Thyroid gland (tissue), 4 donors: Measurements from ENCODE around the gene FXYD3. TPM values are rescaled to one million over a fixed set of nuclear protein-coding genes. Genes with fewer than 3 reads are reported as not detected.

Experiments used
- DNase-seq, 2 donors: peaks; one replicate each; pipeline ENCODE4 v3.0.0-alpha.2; 2019
- H3K27ac ChIP-seq, 3 donors: fragments of 200-600 bp; sonication (generic); 1 replicate in 2 of 3; 2 replicates in 1 of 3; pipeline ENCODE4 v1.5.1; 2016 to 2019; ENCODE audit warnings: mild to moderate bottlenecking in 1 of 3, moderate library complexity in 1 of 3
- H3K27me3 ChIP-seq: fragments of 200-600 bp; sonication (generic); one replicate; pipeline ENCODE4 v1.5.1; 2019
- H3K36me3 ChIP-seq, 2 donors: fragments of 200-600 bp; sonication (generic); one replicate each; pipeline ENCODE4 v1.5.1; 2016 to 2019
- H3K4me1 ChIP-seq, 2 donors: fragments of 200-600 bp; sonication (generic); one replicate each; pipeline ENCODE4 v1.5.1; 2017 to 2019
- H3K4me3 ChIP-seq, 3 donors: fragments of 200-600 bp; sonication (generic); replicated peaks in 1 of 3; 1 replicate in 2 of 3; 2 replicates in 1 of 3; pipeline ENCODE4 v1.5.1; 2016; ENCODE audit warnings: mild to moderate bottlenecking in 1 of 3
- H3K9me3 ChIP-seq: fragments of 200-600 bp; sonication (generic); one replicate; pipeline ENCODE4 v1.5.1; 2017
- CTCF ChIP-seq, 6 experiments: fragments of 200-600 bp in 3 of 6; fragments of 450-650 bp in 3 of 6; sonication (generic) in 3 of 6; IDR thresholded peaks; one replicate each; pipeline ENCODE4 v1.5.1; 2016 to 2019; ENCODE audit warnings: antibody characterized with exemption in 6 of 6, mild to moderate bottlenecking in 2 of 6, inconsistent platforms in 1 of 6, moderate library complexity in 1 of 6
- POLR2A ChIP-seq, 2 donors: fragments of 450-650 bp; IDR thresholded peaks; one replicate each; pipeline ENCODE4 v1.6.1; 2017; ENCODE audit warnings: antibody characterized with exemption in 2 of 2, mild to moderate bottlenecking in 2 of 2, moderate library complexity in 1 of 2
- WGBS, 2 donors: methylation state at CpG; one replicate each; pipeline ENCODE4 v1.1.5; 2017; 5-methylcytosine and 5-hydroxymethylcytosine counted together
- intact Hi-C: fragments of 100-400 bp; cut with DNase I; formaldehyde crosslinking; loops from one replicate; pipeline ENCODE4 v1.15.1; 2023
- total RNA-seq, 4 donors: library from RNA; depleted of rRNA; stranded (reverse); fragments of >200 nt; gene quantifications; one replicate each; pipeline ENCODE4 v1.2.3, GENCODE V29; 2016

Gene FXYD3
- total RNA-seq, 4 donors from 2014 or later, result 1.1 TPM; not detected in 3

- Histone ChIP-seq H3K4me1 (peaks cover 5 to 16% of the 10 kb centered on the region in 2 donors), H3K27me3 (no peaks in the 10 kb centered on the region), H3K4me3 (peak overlapping the region in 1 of 3 donors; percentile 45), H3K27ac (peak overlapping the region in 2 of 3 donors; percentile 73 to 79), H3K9me3 (no peaks in the 10 kb centered on the region), H3K36me3 (no peaks in the 10 kb centered on the region)
- intact Hi-C loops, result no loop called here
- DNase-seq, result no peak
- no peak for TF ChIP-seq POLR2A (IDR thresholded peaks at IDR 0.05)
- TF ChIP-seq CTCF (IDR thresholded peaks at IDR 0.05), result peak in 1 of 6 experiments; percentile 34
- whole genome bisulfite sequencing, 2 donors, result 0 to 1% methylated on average over 12 to 23 of the region's 36 CpGs
Observed at GRCh38 chr19:35153701-35154524, 38.3 kb downstream of the FXYD3 start.

- DNase-seq, result peak in 1 of 2 donors; percentile 21
- peaks cover 5 to 16% of the 10 kb centered on the region in 2 donors for H3K4me1 ChIP-seq
- H3K9me3 ChIP-seq, result no peaks in the 10 kb centered on the region
- H3K4me3 ChIP-seq, result peak within 1 kb of the TSS in 2 of 3 donors; percentile 35 to 45
- H3K27me3 ChIP-seq, result no peaks in the 10 kb centered on the region
- H3K36me3 ChIP-seq, result no peaks in the 10 kb centered on the region
- intact Hi-C loops, result no loop called here
- H3K27ac ChIP-seq, result peak within 1 kb of the TSS; percentile 36 to 79 (median 73)
- WGBS, 2 donors, result 2 to 3% methylated on average over 30 to 49 of the region's 49 CpGs
- peak in 1 of 6 experiments; percentile 9 for TF ChIP-seq CTCF (IDR thresholded peaks at IDR 0.05)
- TF ChIP-seq POLR2A (IDR thresholded peaks at IDR 0.05), result no peak
Observed at GRCh38 chr19:35154525-35155406, 39.1 kb downstream of the FXYD3 start, which contains the start of gene FXYD5. FXYD5 (plus strand) TSS chr19:35154735; CDS start chr19:35155551, 816 bp downstream.

- Histone ChIP-seq H3K36me3 (no peaks in the 10 kb centered on the region), H3K27me3 (no peaks in the 10 kb centered on the region), H3K4me3 (peak overlapping the region in 1 of 3 donors; percentile 45), H3K9me3 (no peaks in the 10 kb centered on the region), H3K4me1 (peaks cover 5 to 16% of the 10 kb centered on the region in 2 donors), H3K27ac (peak overlapping the region in 2 of 3 donors; percentile 73 to 79)
- DNase-seq, result no peak
- WGBS, 2 donors, result 30 to 53% methylated on average over 7 to 11 of the region's 17 CpGs
- intact Hi-C loops, result no loop called here
- TF ChIP-seq CTCF (IDR thresholded peaks at IDR 0.05) (no peak), POLR2A (IDR thresholded peaks at IDR 0.05) (no peak)
Observed at GRCh38 chr19:35155441-35155840, 39.8 kb downstream of the FXYD3 start.

- no peaks in the 10 kb centered on the region for H3K9me3 ChIP-seq
- 92 to 93% methylated on average over 6 of the region's 6 CpGs for WGBS, 2 donors
- H3K4me3 ChIP-seq, result no peak overlapping the region
- intact Hi-C loops, result no loop called here
- no peaks in the 10 kb centered on the region for H3K36me3 ChIP-seq
- no peaks in the 10 kb centered on the region for H3K27me3 ChIP-seq
- H3K4me1 ChIP-seq, result peaks cover 5 to 16% of the 10 kb centered on the region in 2 donors
- DNase-seq, result no peak
- H3K27ac ChIP-seq, result no peak overlapping the region
- TF ChIP-seq CTCF (IDR thresholded peaks at IDR 0.05), result no peak
- no peak for TF ChIP-seq POLR2A (IDR thresholded peaks at IDR 0.05)
Observed at GRCh38 chr19:35155981-35156672, 40.5 kb downstream of the FXYD3 start.
